DND-41 (cell line): Measurements from ENCODE around the gene TMEM200C.

Experiments used
- ATAC-seq: fragments of 200-7000 bp; cut with Tn5 transposase; 3 replicates; pipeline ENCODE4 v1.9.1; 2021; ENCODE audit warnings: low read depth; ENCODE audit not compliant: insufficient read depth
- DNase-seq: peaks from one replicate; pipeline ENCODE4 v3.0.0-alpha.2; 2020
- H2AFZ ChIP-seq: 2 replicates; pipeline ENCODE4 v1.6.0; 2012; ENCODE audit warnings: low read depth, low read length
- H3K27ac ChIP-seq: 2 replicates; pipeline ENCODE4 v1.5.1; 2012; ENCODE audit warnings: low read length, inconsistent platforms
- H3K27me3 ChIP-seq: fragments of 200-600 bp; sonication (generic); 2 replicates; pipeline ENCODE4 v1.6.0; 2012; ENCODE audit warnings: low read length, mild to moderate bottlenecking, inconsistent platforms; ENCODE audit not compliant: insufficient read depth, poor library complexity
- H3K36me3 ChIP-seq: 2 replicates; pipeline ENCODE4 v1.5.1; 2012; ENCODE audit warnings: low read length, inconsistent platforms; ENCODE audit not compliant: insufficient read depth
- H3K4me1 ChIP-seq: 2 replicates; pipeline ENCODE4 v1.5.1; 2012; ENCODE audit warnings: mild to moderate bottlenecking, low read length; ENCODE audit not compliant: insufficient read depth
- H3K4me2 ChIP-seq: 2 replicates; pipeline ENCODE4 v1.6.0; 2012; ENCODE audit warnings: mild to moderate bottlenecking, moderate library complexity, low read length, inconsistent platforms; ENCODE audit not compliant: insufficient read depth
- H3K4me3 ChIP-seq, 2 experiments: fragments of 200-600 bp in 1 of 2; shearing (Covaris generic) in 1 of 2; 2 replicates each; pipeline ENCODE4 v1.5.1; 2012 to 2016; ENCODE audit warnings: inconsistent platforms in 2 of 2, low read length in 2 of 2, mild to moderate bottlenecking in 2 of 2, low read depth in 1 of 2, moderate library complexity in 1 of 2
- H3K79me2 ChIP-seq: 2 replicates; pipeline ENCODE4 v1.6.0; 2012; ENCODE audit warnings: low read length, inconsistent platforms; ENCODE audit not compliant: insufficient read depth
- H3K9ac ChIP-seq: 2 replicates; pipeline ENCODE4 v1.6.0; 2012; ENCODE audit warnings: low read depth, mild to moderate bottlenecking, inconsistent platforms, low read length, moderate library complexity
- H3K9me3 ChIP-seq: 2 replicates; pipeline ENCODE4 v1.5.1; 2012; ENCODE audit warnings: low read length, moderate library complexity, mild to moderate bottlenecking, inconsistent platforms; ENCODE audit not compliant: insufficient read depth, severe bottlenecking
- H4K20me1 ChIP-seq: 2 replicates; pipeline ENCODE4 v1.6.0; 2012; ENCODE audit warnings: low read length; ENCODE audit not compliant: insufficient read depth
- CTCF ChIP-seq: IDR thresholded peaks from 2 replicates; pipeline ENCODE4 v1.5.1; 2012; ENCODE audit warnings: borderline replicate concordance, low read length, moderate library complexity, mild to moderate bottlenecking; ENCODE audit not compliant: poor library complexity, severe bottlenecking; ENCODE audit errors: extremely low read depth
- EZH2 ChIP-seq: IDR thresholded peaks from 3 replicates; pipeline ENCODE4 v1.6.1; 2012; ENCODE audit warnings: borderline replicate concordance, low read depth, mild to moderate bottlenecking, moderate library complexity, low read length, inconsistent platforms; ENCODE audit not compliant: severe bottlenecking

Gene TMEM200C

GRCh38 chr18:5941890-5942289 lies 46.6 kb upstream of the TMEM200C start:
- DNase-seq (no peak), ATAC-seq (no peak)
- Histone ChIP-seq H3K4me1 (no peaks in the 10 kb centered on the region), H3K27ac (no peak overlapping the region), H2AFZ (no peak overlapping the region), H3K36me3 (no peaks in the 10 kb centered on the region), H3K9ac (no peak overlapping the region), H3K4me3 (no peak overlapping the region), H3K27me3 (no peaks in the 10 kb centered on the region), H4K20me1 (no peaks in the 10 kb centered on the region), H3K4me2 (no peak overlapping the region), H3K9me3 (no peaks in the 10 kb centered on the region), H3K79me2 (no peaks in the 10 kb centered on the region)
- no peak for TF ChIP-seq CTCF
- no peak for TF ChIP-seq EZH2

GRCh38 chr18:5939801-5940667 lies 44.7 kb upstream of the TMEM200C start:
- no peaks in the 10 kb centered on the region for H3K36me3 ChIP-seq
- no peaks in the 10 kb centered on the region for H3K27me3 ChIP-seq
- no peak overlapping the region for H3K4me2 ChIP-seq
- no peak for TF ChIP-seq EZH2
- TF ChIP-seq CTCF, result no peak
- H3K4me3 ChIP-seq, result no peak overlapping the region
- no peak overlapping the region for H2AFZ ChIP-seq
- H3K79me2 ChIP-seq, result no peaks in the 10 kb centered on the region
- H3K9me3 ChIP-seq, result no peaks in the 10 kb centered on the region
- ATAC-seq (no peak), DNase-seq (no peak)
- no peaks in the 10 kb centered on the region for H3K4me1 ChIP-seq
- H3K27ac ChIP-seq, result no peak overlapping the region
- no peak overlapping the region for H3K9ac ChIP-seq
- no peaks in the 10 kb centered on the region for H4K20me1 ChIP-seq

GRCh38 chr18:5937795-5938194 lies 42.5 kb upstream of the TMEM200C start:
- H3K36me3 ChIP-seq, result no peaks in the 10 kb centered on the region
- no peak for TF ChIP-seq EZH2
- TF ChIP-seq CTCF, result no peak
- DNase-seq, result no peak
- no peaks in the 10 kb centered on the region for H4K20me1 ChIP-seq
- ATAC-seq, result no peak
- no peak overlapping the region for H3K27ac ChIP-seq
- H3K4me3 ChIP-seq, result no peak overlapping the region
- H3K79me2 ChIP-seq, result no peaks in the 10 kb centered on the region
- H3K4me2 ChIP-seq, result no peak overlapping the region
- no peaks in the 10 kb centered on the region for H3K27me3 ChIP-seq
- no peak overlapping the region for H3K9ac ChIP-seq
- no peaks in the 10 kb centered on the region for H3K4me1 ChIP-seq
- no peaks in the 10 kb centered on the region for H3K9me3 ChIP-seq
- no peak overlapping the region for H2AFZ ChIP-seq
